ENCODE data around the gene PHF21B.

PHF21B gene

GRCh38 chr22:44920183-44920582 is 89.6 kb downstream of the PHF21B start:
- Histone ChIP-seq H3K9ac (ENCODE audit: insufficient read length) (no peak overlapping the region), H3K36me3 (ENCODE audit: insufficient read depth, low read length) (no peaks in the 10 kb centered on the region), H3K4me3 (no peak overlapping the region), H3K9me3 (ENCODE audit: low read depth, low read length) (no peaks in the 10 kb centered on the region), H3K27ac (no peak overlapping the region)
- TF ChIP-seq POLR2AphosphoS5 (IDR thresholded peaks at IDR 0.05; ENCODE audit: borderline replicate concordance, low read depth, low read length): no peak
- no peak for DNase-seq (ENCODE audit: low read depth, low spot score)

GRCh38 chr22:44919691-44920090 is 90.1 kb downstream of the PHF21B start:
- TF ChIP-seq EZH2 (IDR thresholded peaks at IDR 0.05): no peak
- Histone ChIP-seq H3K9me3 (ENCODE audit: low read depth, low read length) (no peaks in the 10 kb centered on the region), H3K9ac (ENCODE audit: insufficient read length) (no peak overlapping the region), H3K36me3 (ENCODE audit: insufficient read depth, low read length) (no peaks in the 10 kb centered on the region), H3K4me3 (no peak overlapping the region), H3K27ac (no peak overlapping the region)
- no peak for DNase-seq (ENCODE audit: low read depth, low spot score)

DNA sequence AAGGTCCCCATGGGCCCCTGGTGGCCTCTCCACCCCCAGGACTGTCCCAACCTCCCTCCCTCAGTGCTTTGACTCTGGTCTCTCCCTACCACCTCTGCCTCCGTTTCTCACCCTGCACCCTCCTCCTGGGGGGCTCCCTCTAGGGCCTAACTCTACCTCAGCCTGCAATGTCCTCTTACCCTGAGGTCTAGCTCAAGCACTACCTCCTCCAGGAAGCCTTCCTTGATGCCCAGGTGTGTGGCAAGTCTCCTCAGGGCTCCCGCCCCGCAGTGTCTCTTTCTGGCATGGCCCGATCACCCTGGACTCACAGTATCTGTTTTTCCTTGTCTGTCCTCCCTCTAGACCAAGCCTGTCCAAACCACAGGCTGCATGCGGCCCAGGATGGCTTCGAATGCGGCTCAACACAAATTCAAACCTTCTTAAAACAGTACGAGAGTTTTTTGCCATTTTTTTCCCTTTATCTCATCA is 90.8 kb downstream of the PHF21B start:
- no peak overlapping the region for H3K9ac ChIP-seq (ENCODE audit: insufficient read length)
- no peak for DNase-seq (ENCODE audit: low read depth, low spot score)
- TF ChIP-seq EZH2 (IDR thresholded peaks at IDR 0.05): no peak
- no peak for TF ChIP-seq POLR2AphosphoS5 (IDR thresholded peaks at IDR 0.05; ENCODE audit: borderline replicate concordance, low read depth, low read length)
- no peak for TF ChIP-seq FOXP2 (optimal IDR thresholded peaks at IDR 0.05; ENCODE audit: control extremely low read depth, extremely low read length, insufficient read depth)
- no peaks in the 10 kb centered on the region for H3K36me3 ChIP-seq (ENCODE audit: insufficient read depth, low read length)
- no peak overlapping the region for H3K27ac ChIP-seq
- H3K4me3 ChIP-seq: no peak overlapping the region
- no peaks in the 10 kb centered on the region for H3K9me3 ChIP-seq (ENCODE audit: low read depth, low read length)

- Histone ChIP-seq H3K36me3 (ENCODE audit: insufficient read depth, low read length) (no peaks in the 10 kb centered on the region), H3K4me3 (no peak overlapping the region), H3K9ac (ENCODE audit: insufficient read length) (no peak overlapping the region), H3K9me3 (ENCODE audit: low read depth, low read length) (no peaks in the 10 kb centered on the region), H3K27ac (no peak overlapping the region)
- TF ChIP-seq FOXP2 (optimal IDR thresholded peaks at IDR 0.05; ENCODE audit: control extremely low read depth, extremely low read length, insufficient read depth) (no peak), POLR2AphosphoS5 (IDR thresholded peaks at IDR 0.05; ENCODE audit: borderline replicate concordance, low read depth, low read length) (no peak), EZH2 (IDR thresholded peaks at IDR 0.05) (no peak)
- DNase-seq (ENCODE audit: low read depth, low spot score): no peak
Observed at GRCh38 chr22:44918166-44918924, 91.5 kb downstream of the PHF21B start.

- H3K27ac ChIP-seq: no peak overlapping the region
- no peak overlapping the region for H3K9ac ChIP-seq (ENCODE audit: insufficient read length)
- H3K4me3 ChIP-seq: no peak overlapping the region
- H3K36me3 ChIP-seq (ENCODE audit: insufficient read depth, low read length): no peaks in the 10 kb centered on the region
- TF ChIP-seq FOXP2 (optimal IDR thresholded peaks at IDR 0.05; ENCODE audit: control extremely low read depth, extremely low read length, insufficient read depth) (no peak), POLR2AphosphoS5 (IDR thresholded peaks at IDR 0.05; ENCODE audit: borderline replicate concordance, low read depth, low read length) (no peak), EZH2 (IDR thresholded peaks at IDR 0.05) (no peak)
- no peaks in the 10 kb centered on the region for H3K9me3 ChIP-seq (ENCODE audit: low read depth, low read length)
- DNase-seq (ENCODE audit: low read depth, low spot score): no peak
Observed at GRCh38 chr22:44917372-44918165, 92.2 kb downstream of the PHF21B start.

DNA sequence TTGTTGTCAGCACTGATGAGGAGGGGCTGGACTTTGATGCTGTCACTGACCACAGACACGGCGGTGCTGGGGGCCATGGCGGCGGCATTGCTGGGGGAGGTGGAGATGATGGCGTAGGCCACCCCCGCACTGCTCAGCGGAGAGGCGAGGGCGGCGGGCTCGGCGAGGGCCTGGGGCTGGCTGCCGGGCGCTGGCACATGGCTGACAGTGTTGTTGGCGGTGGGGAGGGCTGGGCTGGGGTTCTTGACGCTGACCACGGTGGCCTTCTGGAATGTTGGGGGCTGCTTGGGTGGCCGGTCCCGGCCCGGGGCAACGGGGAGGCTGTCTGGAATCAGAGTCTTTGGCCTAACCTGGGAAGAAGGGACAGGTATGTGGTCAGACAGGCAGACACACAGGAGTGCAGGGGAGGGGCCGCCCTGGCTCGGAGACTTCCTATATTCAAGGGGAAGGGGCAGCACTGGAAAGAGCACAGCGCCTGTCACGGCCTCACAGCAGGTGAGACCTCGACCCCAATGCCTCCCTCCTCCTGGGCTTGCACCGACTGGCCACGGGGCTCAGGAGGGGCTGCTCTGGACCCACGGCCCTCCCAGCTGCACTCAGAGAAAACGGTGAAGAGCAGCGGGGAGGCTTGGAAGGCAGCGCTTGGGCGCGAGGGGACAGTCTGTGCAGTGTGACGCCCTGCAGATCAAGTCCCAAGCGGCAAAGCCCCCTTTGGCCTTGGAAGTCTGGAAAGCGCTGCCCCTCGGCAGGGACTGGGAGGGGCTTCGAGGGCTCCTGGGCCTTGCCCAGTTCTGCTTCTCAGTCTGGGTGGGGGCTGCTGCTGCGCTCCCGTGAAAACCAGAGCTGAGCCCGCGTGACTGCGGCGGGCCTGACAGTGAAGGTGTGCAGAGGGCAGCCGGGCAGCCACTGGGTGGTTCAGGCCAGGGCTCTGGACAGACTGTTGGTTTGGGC is 93.2 kb downstream of the PHF21B start:
- no peaks in the 10 kb centered on the region for H3K36me3 ChIP-seq (ENCODE audit: insufficient read depth, low read length)
- no peak for DNase-seq (ENCODE audit: low read depth, low spot score)
- H3K4me3 ChIP-seq: no peak overlapping the region
- no peak overlapping the region for H3K27ac ChIP-seq
- H3K9ac ChIP-seq (ENCODE audit: insufficient read length): no peak overlapping the region
- no peaks in the 10 kb centered on the region for H3K9me3 ChIP-seq (ENCODE audit: low read depth, low read length)
- no peak for TF ChIP-seq FOXP2 (optimal IDR thresholded peaks at IDR 0.05; ENCODE audit: control extremely low read depth, extremely low read length, insufficient read depth)
- no peak for TF ChIP-seq POLR2AphosphoS5 (IDR thresholded peaks at IDR 0.05; ENCODE audit: borderline replicate concordance, low read depth, low read length)

- H3K36me3 ChIP-seq (ENCODE audit: insufficient read depth, low read length): no peaks in the 10 kb centered on the region
- TF ChIP-seq EZH2 (IDR thresholded peaks at IDR 0.05) (no peak), FOXP2 (optimal IDR thresholded peaks at IDR 0.05; ENCODE audit: control extremely low read depth, extremely low read length, insufficient read depth) (no peak), POLR2AphosphoS5 (IDR thresholded peaks at IDR 0.05; ENCODE audit: borderline replicate concordance, low read depth, low read length) (no peak)
- no peak for DNase-seq (ENCODE audit: low read depth, low spot score)
- H3K4me3 ChIP-seq: no peak overlapping the region
- H3K9ac ChIP-seq (ENCODE audit: insufficient read length): no peak overlapping the region
- H3K27ac ChIP-seq: no peak overlapping the region
- H3K9me3 ChIP-seq (ENCODE audit: low read depth, low read length): no peaks in the 10 kb centered on the region
Observed at GRCh38 chr22:44915441-44915840, 94.4 kb downstream of the PHF21B start.
